Tibial nerve (tissue), 4 donors: ENCODE data around the gene ZNF618. TPM values are rescaled to one million over a fixed set of nuclear protein-coding genes. Genes with fewer than 3 reads are reported as not detected.

Experiments used
- DNase-seq, 2 donors: peaks; one replicate each; pipeline ENCODE4 v3.0.0-alpha.2; 2019; ENCODE audit warnings: low spot score in 2 of 2
- H3K27ac ChIP-seq, 4 donors: fragments of 200-600 bp; sonication (generic) in 3 of 4; one replicate each; pipeline ENCODE4 v1.5.1; 2017 to 2019; ENCODE audit warnings: mild to moderate bottlenecking in 1 of 4
- H3K27me3 ChIP-seq, 2 donors: fragments of 200-600 bp; sonication (generic) in 1 of 2; one replicate each; pipeline versions ENCODE4 v1.5.1 to v1.6.0; 2017 to 2019
- H3K36me3 ChIP-seq, 3 donors: fragments of 200-600 bp; sonication (generic); one replicate each; pipeline ENCODE4 v1.5.1; 2018 to 2019
- H3K4me1 ChIP-seq, 4 donors: fragments of 200-600 bp; sonication (generic) in 3 of 4; one replicate each; pipeline ENCODE4 v1.5.1; 2017 to 2019
- H3K4me3 ChIP-seq, 4 donors: fragments of 200-600 bp; sonication (generic) in 3 of 4; one replicate each; pipeline ENCODE4 v1.5.1; 2017 to 2019; ENCODE audit warnings: mild to moderate bottlenecking in 1 of 4, moderate library complexity in 1 of 4
- H3K9me3 ChIP-seq, 4 donors: fragments of 200-600 bp; sonication (generic) in 3 of 4; one replicate each; pipeline ENCODE4 v1.5.1; 2017 to 2019
- EP300 ChIP-seq, 2 donors: sonication (generic); formaldehyde crosslinking; IDR thresholded peaks; one replicate each; pipeline ENCODE4 v1.6.1; 2017; ENCODE audit warnings: antibody characterized with exemption in 2 of 2, mild to moderate bottlenecking in 1 of 2
- POLR2A ChIP-seq, 2 donors: fragments of 450-650 bp; IDR thresholded peaks; one replicate each; pipeline ENCODE4 v1.6.1; 2017; ENCODE audit warnings: antibody characterized with exemption in 2 of 2, mild to moderate bottlenecking in 2 of 2, moderate library complexity in 2 of 2
- WGBS, 2 donors: methylation state at CpG; one replicate each; pipeline ENCODE4 v1.1.5; 2018; 5-methylcytosine and 5-hydroxymethylcytosine counted together
- total RNA-seq, 4 donors: library from RNA; depleted of rRNA; stranded (reverse); fragments of >200 nt; gene quantifications; one replicate each; pipeline ENCODE4 v1.1.0, GENCODE V29; 2016
- TF ChIP-seq, protein P1 (sequence below), 5 experiments: fragments of 200-600 bp in 3 of 5; fragments of 450-650 bp in 2 of 5; sonication (generic) in 3 of 5; IDR thresholded peaks; one replicate each; pipeline ENCODE4 v1.5.1; 2016 to 2019; ENCODE audit warnings: antibody characterized with exemption in 5 of 5, mild to moderate bottlenecking in 3 of 5, moderate library complexity in 2 of 5

Gene ZNF618
- total RNA-seq, 4 donors from 2014 or later = 7.3 to 11.6 (median 9.0) TPM

DNA sequence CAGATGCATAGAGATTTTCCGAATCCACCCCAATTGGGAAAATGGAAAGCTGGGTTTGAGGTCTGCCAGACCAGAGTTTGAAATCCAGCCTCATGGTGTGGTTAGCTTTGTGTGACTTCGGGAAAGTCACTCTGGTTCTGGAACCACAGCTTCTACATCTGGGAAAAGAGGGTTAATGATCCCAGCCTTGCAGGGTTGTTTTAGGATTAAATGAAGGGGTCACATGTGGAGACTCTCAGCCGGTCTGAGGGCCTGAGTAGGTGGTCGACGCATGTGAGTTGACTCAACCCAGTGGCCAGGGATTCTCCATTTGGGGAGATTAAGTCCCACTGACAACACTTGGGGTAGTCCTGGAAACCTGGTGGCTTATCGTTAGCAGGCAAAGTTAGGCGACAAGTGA lies 6.1 kb downstream of the ZNF618 start:
- Histone ChIP-seq H3K27me3 (no peaks in the 10 kb centered on the region), H3K4me1 (peaks cover 0 to 73% (median 13%) of the 10 kb centered on the region in 4 donors), H3K9me3 (no peaks in the 10 kb centered on the region), H3K36me3 (no peaks in the 10 kb centered on the region), H3K4me3 (no peak overlapping the region), H3K27ac (no peak overlapping the region)
- no peak for TF ChIP-seq EP300 (IDR thresholded peaks at IDR 0.05)
- TF ChIP-seq, protein P1, sequence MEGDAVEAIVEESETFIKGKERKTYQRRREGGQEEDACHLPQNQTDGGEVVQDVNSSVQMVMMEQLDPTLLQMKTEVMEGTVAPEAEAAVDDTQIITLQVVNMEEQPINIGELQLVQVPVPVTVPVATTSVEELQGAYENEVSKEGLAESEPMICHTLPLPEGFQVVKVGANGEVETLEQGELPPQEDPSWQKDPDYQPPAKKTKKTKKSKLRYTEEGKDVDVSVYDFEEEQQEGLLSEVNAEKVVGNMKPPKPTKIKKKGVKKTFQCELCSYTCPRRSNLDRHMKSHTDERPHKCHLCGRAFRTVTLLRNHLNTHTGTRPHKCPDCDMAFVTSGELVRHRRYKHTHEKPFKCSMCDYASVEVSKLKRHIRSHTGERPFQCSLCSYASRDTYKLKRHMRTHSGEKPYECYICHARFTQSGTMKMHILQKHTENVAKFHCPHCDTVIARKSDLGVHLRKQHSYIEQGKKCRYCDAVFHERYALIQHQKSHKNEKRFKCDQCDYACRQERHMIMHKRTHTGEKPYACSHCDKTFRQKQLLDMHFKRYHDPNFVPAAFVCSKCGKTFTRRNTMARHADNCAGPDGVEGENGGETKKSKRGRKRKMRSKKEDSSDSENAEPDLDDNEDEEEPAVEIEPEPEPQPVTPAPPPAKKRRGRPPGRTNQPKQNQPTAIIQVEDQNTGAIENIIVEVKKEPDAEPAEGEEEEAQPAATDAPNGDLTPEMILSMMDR (IDR thresholded peaks at IDR 0.05) = no peak
- TF ChIP-seq POLR2A (IDR thresholded peaks at IDR 0.05) = no peak
- no peak for DNase-seq
- WGBS, 2 donors = 77 to 78% methylated on average over 7 of the region's 7 CpGs

DNA sequence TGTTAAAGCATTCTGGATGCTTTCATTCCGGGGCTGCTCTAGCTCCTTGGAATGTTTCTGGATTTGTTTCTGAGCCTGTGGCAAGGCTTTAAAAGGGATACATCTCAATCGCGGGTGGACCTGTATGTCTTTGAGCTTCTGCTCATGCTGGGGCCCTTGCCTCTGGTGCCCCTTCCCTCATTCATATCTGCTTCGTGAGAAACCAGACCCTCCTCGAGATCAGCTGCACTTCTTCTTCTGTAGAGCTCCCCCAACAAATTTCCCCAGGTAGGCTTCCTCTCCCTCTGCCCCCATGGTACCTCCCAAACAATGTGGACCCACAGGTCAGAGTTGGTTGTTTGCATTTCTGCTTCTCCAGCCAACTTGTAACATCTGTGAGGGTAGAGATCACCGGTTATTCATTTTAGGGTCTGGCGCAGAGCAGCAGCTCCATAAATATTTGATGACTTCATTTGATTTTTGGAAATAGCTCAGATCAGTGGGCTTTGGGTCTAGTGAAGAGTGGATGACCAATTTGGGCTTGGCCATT lies 6.6 kb downstream of the ZNF618 start:
- TF ChIP-seq POLR2A (IDR thresholded peaks at IDR 0.05) (no peak), EP300 (IDR thresholded peaks at IDR 0.05) (no peak)
- TF ChIP-seq, protein P1 (IDR thresholded peaks at IDR 0.05) = no peak
- Histone ChIP-seq H3K36me3 (no peaks in the 10 kb centered on the region), H3K4me3 (no peak overlapping the region), H3K9me3 (no peaks in the 10 kb centered on the region), H3K4me1 (peaks cover 0 to 73% (median 11%) of the 10 kb centered on the region in 4 donors), H3K27me3 (no peaks in the 10 kb centered on the region), H3K27ac (no peak overlapping the region)
- WGBS, 2 donors = 71 to 77% methylated on average over 7 of the region's 7 CpGs
- DNase-seq = no peak

DNA sequence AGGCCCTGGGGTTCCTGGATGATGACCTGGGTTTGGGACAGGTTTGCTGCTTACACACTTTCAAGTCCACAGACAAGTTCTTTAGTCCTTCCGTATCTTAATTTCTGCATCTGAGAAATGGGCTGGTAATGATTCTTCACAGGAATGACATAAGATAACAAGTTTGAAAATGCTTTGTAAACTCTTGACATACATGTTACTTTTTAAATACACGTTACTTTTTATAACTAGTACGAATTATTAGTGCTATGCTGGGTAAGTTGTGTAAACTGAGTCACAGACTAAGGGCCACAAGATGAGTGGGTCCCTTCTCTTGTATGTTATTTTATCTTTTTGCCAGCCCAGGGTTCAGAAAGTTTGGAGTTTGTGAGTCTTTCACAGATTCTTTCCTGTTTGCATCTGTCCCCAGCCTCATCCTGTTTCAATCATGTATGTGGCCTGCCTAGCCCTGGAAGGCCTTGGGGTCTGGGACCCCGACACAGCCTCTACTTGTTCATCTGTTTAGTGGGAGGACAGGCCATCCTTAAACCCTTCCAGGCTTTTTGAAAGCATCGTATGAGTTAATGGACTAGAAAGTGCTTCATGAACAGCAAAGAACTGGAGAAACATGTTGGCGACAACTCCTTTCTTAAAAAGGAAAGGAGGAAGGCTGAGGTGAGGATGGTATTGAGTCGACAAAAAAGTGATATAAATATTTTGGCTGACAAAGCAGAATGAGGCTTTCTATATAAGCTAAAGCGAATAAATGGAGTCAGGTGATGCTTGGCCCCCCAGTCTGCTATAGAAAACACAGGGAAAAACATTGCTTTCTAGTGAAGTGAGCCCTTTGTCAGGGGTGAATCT lies 9.3 kb downstream of the ZNF618 start:
- no peak for TF ChIP-seq POLR2A (IDR thresholded peaks at IDR 0.05)
- TF ChIP-seq, protein P1 (IDR thresholded peaks at IDR 0.05) = no peak
- TF ChIP-seq EP300 (IDR thresholded peaks at IDR 0.05) = no peak
- peak overlapping the region in 2 of 4 donors; percentile 15 to 57 for H3K27ac ChIP-seq
- peaks cover 0 to 61% (median 9%) of the 10 kb centered on the region in 4 donors for H3K4me1 ChIP-seq
- 66 to 71% methylated on average over 8 of the region's 8 CpGs for WGBS, 2 donors
- H3K36me3 ChIP-seq = peaks cover 0 to 2% (median 0%) of the 10 kb centered on the region in 3 donors
- no peaks in the 10 kb centered on the region for H3K27me3 ChIP-seq
- H3K4me3 ChIP-seq = no peak overlapping the region
- no peak for DNase-seq
- peaks cover 0 to 5% (median 0%) of the 10 kb centered on the region in 4 donors for H3K9me3 ChIP-seq

GRCh38 chr9:113886026-113886369 lies 9.9 kb downstream of the ZNF618 start:
- peaks cover 0 to 11% (median 0%) of the 10 kb centered on the region in 4 donors for H3K9me3 ChIP-seq
- TF ChIP-seq EP300 (IDR thresholded peaks at IDR 0.05) (no peak), POLR2A (IDR thresholded peaks at IDR 0.05) (no peak)
- TF ChIP-seq, protein P1 (IDR thresholded peaks at IDR 0.05) = no peak
- no peak for DNase-seq
- H3K4me1 ChIP-seq = peaks cover 0 to 61% (median 9%) of the 10 kb centered on the region in 4 donors
- H3K27me3 ChIP-seq = no peaks in the 10 kb centered on the region
- peak overlapping the region in 2 of 4 donors; percentile 15 to 57 for H3K27ac ChIP-seq
- WGBS, 2 donors = 13 to 24% methylated on average over 1 of the region's 1 CpG
- H3K4me3 ChIP-seq = peak overlapping the region in 3 of 4 donors; percentile 31 to 37 (median 34)
- H3K36me3 ChIP-seq = peaks cover 0 to 8% (median 0%) of the 10 kb centered on the region in 3 donors

GRCh38 chr9:113886466-113886865 lies 10.4 kb downstream of the ZNF618 start:
- Histone ChIP-seq H3K4me3 (peak overlapping the region in 3 of 4 donors; percentile 31 to 37 (median 34)), H3K4me1 (peaks cover 0 to 61% (median 9%) of the 10 kb centered on the region in 4 donors), H3K27ac (peak overlapping the region in 2 of 4 donors; percentile 15 to 57), H3K9me3 (peaks cover 0 to 14% (median 0%) of the 10 kb centered on the region in 4 donors), H3K27me3 (no peaks in the 10 kb centered on the region), H3K36me3 (peaks cover 0 to 10% (median 0%) of the 10 kb centered on the region in 3 donors)
- WGBS, 2 donors = 0 to 3% methylated on average over 1 of the region's 1 CpG
- TF ChIP-seq, protein P1 (IDR thresholded peaks at IDR 0.05) = no peak
- TF ChIP-seq POLR2A (IDR thresholded peaks at IDR 0.05) (no peak), EP300 (IDR thresholded peaks at IDR 0.05) (no peak)
- DNase-seq = no peak
